K562 (cell line): ENCODE data around the gene ARMC8. TPM values are rescaled to one million over a fixed set of nuclear protein-coding genes. Genes with fewer than 3 reads are reported as not detected.
A peak's percentile ranks its signal among the peaks of the same experiment; 100 is the strongest.

Experiments used
- ATF1 ChIP-seq, 2 experiments: fragments of 450-650 bp in 1 of 2; IDR thresholded peaks; 2 replicates each; pipeline ENCODE4 v1.6.1; 2016; ENCODE audit warnings: missing compliant biosample characterization in 1 of 2, missing genetic modification characterization in 1 of 2
- EP400 ChIP-seq: fragments of 450-650 bp; IDR thresholded peaks from 2 replicates; pipeline ENCODE4 v1.6.1; 2017; ENCODE audit warnings: antibody characterized with exemption, mild to moderate bottlenecking, moderate library complexity
- GABPB1 ChIP-seq: sonication (generic); formaldehyde crosslinking; IDR thresholded peaks from 2 replicates; pipeline ENCODE4 v1.8.0; 2022; ENCODE audit warnings: mild to moderate bottlenecking, missing genetic modification reagents
- PCBP2 ChIP-seq: fragments of 200-400 bp; formaldehyde crosslinking; IDR thresholded peaks from 2 replicates; pipeline ENCODE4 v1.6.1; 2018; ENCODE audit warnings: low read length, low read depth, mild to moderate bottlenecking, moderate library complexity; ENCODE audit not compliant: poor library complexity, severe bottlenecking
- PHF20 ChIP-seq: fragments of 450-650 bp; IDR thresholded peaks from 2 replicates; pipeline ENCODE4 v1.6.1; 2018; ENCODE audit not compliant: partially characterized antibody
- RBFOX2 ChIP-seq: fragments of 200-400 bp; formaldehyde crosslinking; IDR thresholded peaks from 2 replicates; pipeline ENCODE4 v1.6.1; 2017; ENCODE audit warnings: low read depth, mild to moderate bottlenecking, low read length, moderate library complexity
- SMARCC2 ChIP-seq: fragments of 450-650 bp; IDR thresholded peaks from 2 replicates; pipeline ENCODE4 v1.6.1; 2017; ENCODE audit warnings: antibody characterized with exemption, moderate library complexity, mild to moderate bottlenecking, low read depth
- ZBTB7A ChIP-seq: IDR thresholded peaks from 2 replicates; pipeline ENCODE4 v1.6.1; 2011; ENCODE audit warnings: low read depth, mild to moderate bottlenecking, low read length, moderate library complexity, borderline replicate concordance; ENCODE audit not compliant: control insufficient read depth
- ZNF146 ChIP-seq: IDR thresholded peaks from one replicate; pipeline ENCODE4 v1.6.1; 2018; ENCODE audit warnings: missing compliant biosample characterization; ENCODE audit not compliant: unreplicated experiment
- polyA plus RNA-seq, 8 experiments: library from polyadenylated mRNA; depleted of rRNA in 4 of 8; stranded (reverse) in 5 of 8; unstranded in 3 of 8; fragments of >200 nt; fragmentation: Nextera tagmentation in 2 of 8; fragmentation: Illumina TruSeq in 1 of 8; extraction: Ambion mirVana in 2 of 8; extraction: Trizol in 1 of 8; gene quantifications; 2 replicates each; pipeline versions ENCODE4 v1.2.1 to v1.2.3, GENCODE V29; 2011 to 2014; ENCODE audit warnings: inconsistent platforms in 1 of 8, missing spikeins in 1 of 8
- total RNA-seq, 7 experiments: library from RNA; depleted of rRNA in 6 of 7; stranded (reverse); fragments of >200 nt in 6 of 7; fragmentation: Illumina TruSeq in 2 of 7; extraction: Trizol in 2 of 7; gene quantifications; 2 replicates each; pipeline versions ENCODE4 v1.2.1 to v1.2.3, GENCODE V29; 2011 to 2021; ENCODE audit warnings: low replicate concordance in 1 of 7
- TF ChIP-seq, protein P1 (sequence below): sonication (generic); formaldehyde crosslinking; IDR thresholded peaks from 2 replicates; pipeline ENCODE4 v1.8.1; 2023; ENCODE audit warnings: mild to moderate bottlenecking, missing genetic modification reagents
- TF ChIP-seq, protein P2 (sequence below), 2 experiments: fragments of 200-800 bp in 1 of 2; sonication (Bioruptor generic) in 1 of 2; sonication (generic) in 1 of 2; formaldehyde crosslinking in 1 of 2; IDR thresholded peaks in 1 of 2; conservative IDR thresholded peaks in 1 of 2; 2 replicates each; pipeline versions ENCODE4 v1.5.0 to v1.6.1; 2016 to 2020; ENCODE audit warnings: missing compliant biosample characterization in 1 of 2, missing genetic modification characterization in 1 of 2, missing genetic modification reagents in 1 of 2
- TF ChIP-seq, protein P3 (sequence below), 2 experiments: IDR thresholded peaks; 2 replicates each; pipeline ENCODE4 v1.6.1; 2012; ENCODE audit warnings: improper control_type of control experiment in 2 of 2, low read depth in 2 of 2, low read length in 2 of 2, borderline replicate concordance in 1 of 2
- TF ChIP-seq, protein P4 (sequence below), 2 experiments: fragments of 450-650 bp; IDR thresholded peaks; 2 replicates each; pipeline ENCODE4 v1.6.1; 2018; ENCODE audit warnings: mild to moderate bottlenecking in 2 of 2, low read depth in 1 of 2; ENCODE audit not compliant: partially characterized antibody in 2 of 2
- TF ChIP-seq, protein P5 (sequence below): fragments of 200-800 bp; sonication (Bioruptor generic); IDR thresholded peaks from 2 replicates; pipeline ENCODE4 v1.6.1; 2017; ENCODE audit warnings: missing genetic modification characterization, missing compliant biosample characterization

ARMC8 gene
- total and polyA plus RNA-seq, 9 of the 15 experiments (the other 6 are each of a cell fraction or from before 2014, with no cell fraction given), result 22.4 to 76.1 (median 37.3) TPM

DNA sequence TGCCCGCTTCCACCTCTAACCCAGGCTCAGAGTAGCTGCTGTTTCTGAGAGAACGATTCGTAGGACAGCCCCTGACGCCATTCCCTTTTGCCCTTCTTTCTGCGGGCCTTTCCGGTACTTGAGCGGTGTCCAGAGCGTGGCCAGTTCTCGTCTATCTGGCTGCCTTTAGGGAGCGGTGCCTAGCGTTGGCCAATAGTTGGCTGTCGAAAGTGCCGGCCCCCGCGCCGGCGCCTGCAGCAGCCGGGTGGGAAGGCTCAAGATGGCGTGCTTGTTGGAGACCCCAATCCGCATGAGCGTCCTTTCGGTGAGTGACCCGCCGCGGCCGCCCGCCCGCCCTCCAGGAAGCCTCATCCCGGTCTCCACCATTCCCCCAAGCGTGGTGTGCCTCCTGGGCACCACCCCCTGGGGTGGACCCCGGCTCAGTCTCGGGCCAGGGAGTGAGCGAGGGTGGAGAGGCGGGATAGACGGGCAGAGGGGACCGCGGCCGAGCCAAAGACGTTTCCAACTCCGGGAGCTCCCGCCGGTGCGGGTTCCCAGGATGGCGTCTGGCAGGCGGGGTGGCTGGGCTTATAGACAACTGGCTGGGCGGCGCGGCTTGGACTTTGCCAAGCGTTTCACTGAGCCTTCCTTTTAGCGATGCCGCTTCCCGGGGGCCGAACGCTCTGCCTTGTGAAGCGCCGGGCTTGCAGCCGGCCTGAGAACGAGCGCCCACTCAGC lies at the start of gene ARMC8 (continued):
- TF ChIP-seq, protein P1, sequence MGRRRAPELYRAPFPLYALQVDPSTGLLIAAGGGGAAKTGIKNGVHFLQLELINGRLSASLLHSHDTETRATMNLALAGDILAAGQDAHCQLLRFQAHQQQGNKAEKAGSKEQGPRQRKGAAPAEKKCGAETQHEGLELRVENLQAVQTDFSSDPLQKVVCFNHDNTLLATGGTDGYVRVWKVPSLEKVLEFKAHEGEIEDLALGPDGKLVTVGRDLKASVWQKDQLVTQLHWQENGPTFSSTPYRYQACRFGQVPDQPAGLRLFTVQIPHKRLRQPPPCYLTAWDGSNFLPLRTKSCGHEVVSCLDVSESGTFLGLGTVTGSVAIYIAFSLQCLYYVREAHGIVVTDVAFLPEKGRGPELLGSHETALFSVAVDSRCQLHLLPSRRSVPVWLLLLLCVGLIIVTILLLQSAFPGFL (CRISPR knock-in tag), result 0 out of 2 replicates have a peak, but pooled peaks have one; percentile 11
- no peak for TF ChIP-seq ATF1 (CRISPR knock-in tag; IDR thresholded peaks at IDR 0.05)
- peak; percentile 71 for TF ChIP-seq ATF1 (tag; IDR thresholded peaks at IDR 0.05)
- no peak for TF ChIP-seq SMARCC2
- TF ChIP-seq, protein P2, sequence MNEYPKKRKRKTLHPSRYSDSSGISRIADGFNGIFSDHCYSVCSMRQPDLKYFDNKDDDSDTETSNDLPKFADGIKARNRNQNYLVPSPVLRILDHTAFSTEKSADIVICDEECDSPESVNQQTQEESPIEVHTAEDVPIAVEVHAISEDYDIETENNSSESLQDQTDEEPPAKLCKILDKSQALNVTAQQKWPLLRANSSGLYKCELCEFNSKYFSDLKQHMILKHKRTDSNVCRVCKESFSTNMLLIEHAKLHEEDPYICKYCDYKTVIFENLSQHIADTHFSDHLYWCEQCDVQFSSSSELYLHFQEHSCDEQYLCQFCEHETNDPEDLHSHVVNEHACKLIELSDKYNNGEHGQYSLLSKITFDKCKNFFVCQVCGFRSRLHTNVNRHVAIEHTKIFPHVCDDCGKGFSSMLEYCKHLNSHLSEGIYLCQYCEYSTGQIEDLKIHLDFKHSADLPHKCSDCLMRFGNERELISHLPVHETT (CRISPR knock-in tag; conservative IDR thresholded peaks at IDR 0.05 in 1 of 2, IDR thresholded peaks at IDR 0.05 in 1 of 2), result no peak; a peak in 1 of 4 replicates
- peak; percentile 90 for TF ChIP-seq RBFOX2
- peak; percentile 53; the same call in 1 of the 2 replicates for TF ChIP-seq GABPB1 (CRISPR knock-in tag)
- TF ChIP-seq ZNF146 (CRISPR knock-in tag), result no peak
- peak; percentile 66 for TF ChIP-seq PHF20
- TF ChIP-seq, protein P3, sequence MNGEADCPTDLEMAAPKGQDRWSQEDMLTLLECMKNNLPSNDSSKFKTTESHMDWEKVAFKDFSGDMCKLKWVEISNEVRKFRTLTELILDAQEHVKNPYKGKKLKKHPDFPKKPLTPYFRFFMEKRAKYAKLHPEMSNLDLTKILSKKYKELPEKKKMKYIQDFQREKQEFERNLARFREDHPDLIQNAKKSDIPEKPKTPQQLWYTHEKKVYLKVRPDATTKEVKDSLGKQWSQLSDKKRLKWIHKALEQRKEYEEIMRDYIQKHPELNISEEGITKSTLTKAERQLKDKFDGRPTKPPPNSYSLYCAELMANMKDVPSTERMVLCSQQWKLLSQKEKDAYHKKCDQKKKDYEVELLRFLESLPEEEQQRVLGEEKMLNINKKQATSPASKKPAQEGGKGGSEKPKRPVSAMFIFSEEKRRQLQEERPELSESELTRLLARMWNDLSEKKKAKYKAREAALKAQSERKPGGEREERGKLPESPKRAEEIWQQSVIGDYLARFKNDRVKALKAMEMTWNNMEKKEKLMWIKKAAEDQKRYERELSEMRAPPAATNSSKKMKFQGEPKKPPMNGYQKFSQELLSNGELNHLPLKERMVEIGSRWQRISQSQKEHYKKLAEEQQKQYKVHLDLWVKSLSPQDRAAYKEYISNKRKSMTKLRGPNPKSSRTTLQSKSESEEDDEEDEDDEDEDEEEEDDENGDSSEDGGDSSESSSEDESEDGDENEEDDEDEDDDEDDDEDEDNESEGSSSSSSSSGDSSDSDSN (IDR thresholded peaks at IDR 0.05; ENCODE audit: borderline replicate concordance in 1 of 2, low read depth in 2 of 2, low read length in 2 of 2), result 0 out of 4 replicates have a peak, but pooled peaks of 1 of the 2 experiments have one; percentile 3
- TF ChIP-seq PCBP2, result no peak
- TF ChIP-seq ZBTB7A, result peak; percentile 86
- TF ChIP-seq, protein P4, sequence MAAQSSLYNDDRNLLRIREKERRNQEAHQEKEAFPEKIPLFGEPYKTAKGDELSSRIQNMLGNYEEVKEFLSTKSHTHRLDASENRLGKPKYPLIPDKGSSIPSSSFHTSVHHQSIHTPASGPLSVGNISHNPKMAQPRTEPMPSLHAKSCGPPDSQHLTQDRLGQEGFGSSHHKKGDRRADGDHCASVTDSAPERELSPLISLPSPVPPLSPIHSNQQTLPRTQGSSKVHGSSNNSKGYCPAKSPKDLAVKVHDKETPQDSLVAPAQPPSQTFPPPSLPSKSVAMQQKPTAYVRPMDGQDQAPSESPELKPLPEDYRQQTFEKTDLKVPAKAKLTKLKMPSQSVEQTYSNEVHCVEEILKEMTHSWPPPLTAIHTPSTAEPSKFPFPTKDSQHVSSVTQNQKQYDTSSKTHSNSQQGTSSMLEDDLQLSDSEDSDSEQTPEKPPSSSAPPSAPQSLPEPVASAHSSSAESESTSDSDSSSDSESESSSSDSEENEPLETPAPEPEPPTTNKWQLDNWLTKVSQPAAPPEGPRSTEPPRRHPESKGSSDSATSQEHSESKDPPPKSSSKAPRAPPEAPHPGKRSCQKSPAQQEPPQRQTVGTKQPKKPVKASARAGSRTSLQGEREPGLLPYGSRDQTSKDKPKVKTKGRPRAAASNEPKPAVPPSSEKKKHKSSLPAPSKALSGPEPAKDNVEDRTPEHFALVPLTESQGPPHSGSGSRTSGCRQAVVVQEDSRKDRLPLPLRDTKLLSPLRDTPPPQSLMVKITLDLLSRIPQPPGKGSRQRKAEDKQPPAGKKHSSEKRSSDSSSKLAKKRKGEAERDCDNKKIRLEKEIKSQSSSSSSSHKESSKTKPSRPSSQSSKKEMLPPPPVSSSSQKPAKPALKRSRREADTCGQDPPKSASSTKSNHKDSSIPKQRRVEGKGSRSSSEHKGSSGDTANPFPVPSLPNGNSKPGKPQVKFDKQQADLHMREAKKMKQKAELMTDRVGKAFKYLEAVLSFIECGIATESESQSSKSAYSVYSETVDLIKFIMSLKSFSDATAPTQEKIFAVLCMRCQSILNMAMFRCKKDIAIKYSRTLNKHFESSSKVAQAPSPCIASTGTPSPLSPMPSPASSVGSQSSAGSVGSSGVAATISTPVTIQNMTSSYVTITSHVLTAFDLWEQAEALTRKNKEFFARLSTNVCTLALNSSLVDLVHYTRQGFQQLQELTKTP (IDR thresholded peaks at IDR 0.05; ENCODE audit: low read depth in 1 of 2, partially characterized antibody in 2 of 2), result peak in 1 of 2 experiments; percentile 53
- TF ChIP-seq, protein P5, sequence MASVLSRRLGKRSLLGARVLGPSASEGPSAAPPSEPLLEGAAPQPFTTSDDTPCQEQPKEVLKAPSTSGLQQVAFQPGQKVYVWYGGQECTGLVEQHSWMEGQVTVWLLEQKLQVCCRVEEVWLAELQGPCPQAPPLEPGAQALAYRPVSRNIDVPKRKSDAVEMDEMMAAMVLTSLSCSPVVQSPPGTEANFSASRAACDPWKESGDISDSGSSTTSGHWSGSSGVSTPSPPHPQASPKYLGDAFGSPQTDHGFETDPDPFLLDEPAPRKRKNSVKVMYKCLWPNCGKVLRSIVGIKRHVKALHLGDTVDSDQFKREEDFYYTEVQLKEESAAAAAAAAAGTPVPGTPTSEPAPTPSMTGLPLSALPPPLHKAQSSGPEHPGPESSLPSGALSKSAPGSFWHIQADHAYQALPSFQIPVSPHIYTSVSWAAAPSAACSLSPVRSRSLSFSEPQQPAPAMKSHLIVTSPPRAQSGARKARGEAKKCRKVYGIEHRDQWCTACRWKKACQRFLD (CRISPR knock-in tag), result 0 out of 2 replicates have a peak, but pooled peaks have one; percentile 45
- TF ChIP-seq EP400, result peak; percentile 89
